GM18519 (cell line): ENCODE data around the gene SLC35G1.

ENCODE experiments used
- ATAC-seq: cut with Tn5 transposase; IDR thresholded peaks from one replicate; pipeline ENCODE4 v1.9.1; 2021; ENCODE audit warnings: mild to moderate bottlenecking, moderate library complexity; ENCODE audit not compliant: unreplicated experiment, low FRiP score

SLC35G1 gene, protein sequence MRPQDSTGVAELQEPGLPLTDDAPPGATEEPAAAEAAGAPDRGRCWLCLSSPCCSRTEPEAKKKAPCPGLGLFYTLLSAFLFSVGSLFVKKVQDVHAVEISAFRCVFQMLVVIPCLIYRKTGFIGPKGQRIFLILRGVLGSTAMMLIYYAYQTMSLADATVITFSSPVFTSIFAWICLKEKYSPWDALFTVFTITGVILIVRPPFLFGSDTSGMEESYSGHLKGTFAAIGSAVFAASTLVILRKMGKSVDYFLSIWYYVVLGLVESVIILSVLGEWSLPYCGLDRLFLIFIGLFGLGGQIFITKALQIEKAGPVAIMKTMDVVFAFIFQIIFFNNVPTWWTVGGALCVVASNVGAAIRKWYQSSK

DNA sequence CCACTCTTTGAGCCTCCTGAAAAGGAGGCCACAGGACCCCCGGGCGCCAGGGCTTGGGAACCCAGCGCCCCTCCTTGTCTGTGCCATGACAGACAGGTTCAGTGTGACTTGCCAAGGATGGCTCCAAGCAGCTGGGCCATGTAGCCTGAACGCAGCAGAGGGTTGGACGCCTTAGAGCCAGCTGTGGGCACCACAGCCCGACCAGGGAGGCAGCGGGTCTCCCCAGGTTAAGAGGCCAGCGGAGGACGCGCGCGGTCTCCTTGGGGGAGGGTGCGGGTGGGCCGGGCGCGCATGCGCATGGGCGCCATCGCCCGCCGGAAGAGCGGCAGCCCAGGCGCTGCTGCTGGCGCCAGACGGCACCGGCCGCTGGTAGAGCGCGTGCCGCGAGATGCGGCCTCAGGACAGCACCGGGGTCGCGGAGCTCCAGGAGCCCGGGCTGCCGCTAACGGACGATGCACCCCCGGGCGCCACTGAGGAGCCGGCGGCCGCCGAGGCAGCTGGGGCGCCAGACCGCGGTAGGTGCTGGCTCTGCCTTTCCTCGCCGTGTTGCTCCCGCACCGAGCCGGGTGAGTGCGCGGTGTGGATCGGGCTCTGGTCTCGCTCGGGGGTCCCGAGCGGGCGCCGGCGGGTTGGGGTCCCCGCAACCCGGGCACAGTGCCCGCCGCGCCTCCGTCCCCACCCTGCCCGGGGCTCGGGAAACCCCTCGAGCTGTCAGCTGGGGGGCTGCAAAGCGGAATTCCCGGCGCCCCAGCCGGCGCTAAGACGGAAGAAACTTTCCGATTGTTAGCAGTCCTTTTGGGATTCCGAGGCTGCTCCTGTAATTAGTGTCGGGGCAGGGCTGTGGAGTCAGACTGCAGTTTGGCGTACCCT, at the start of gene SLC35G1:
SLC35G1 (plus strand) TSS at position 333 of the 870 bp plus-strand sequence; CDS start at position 389, 56 bp downstream.
- ATAC-seq, result peak; percentile 86

DNA sequence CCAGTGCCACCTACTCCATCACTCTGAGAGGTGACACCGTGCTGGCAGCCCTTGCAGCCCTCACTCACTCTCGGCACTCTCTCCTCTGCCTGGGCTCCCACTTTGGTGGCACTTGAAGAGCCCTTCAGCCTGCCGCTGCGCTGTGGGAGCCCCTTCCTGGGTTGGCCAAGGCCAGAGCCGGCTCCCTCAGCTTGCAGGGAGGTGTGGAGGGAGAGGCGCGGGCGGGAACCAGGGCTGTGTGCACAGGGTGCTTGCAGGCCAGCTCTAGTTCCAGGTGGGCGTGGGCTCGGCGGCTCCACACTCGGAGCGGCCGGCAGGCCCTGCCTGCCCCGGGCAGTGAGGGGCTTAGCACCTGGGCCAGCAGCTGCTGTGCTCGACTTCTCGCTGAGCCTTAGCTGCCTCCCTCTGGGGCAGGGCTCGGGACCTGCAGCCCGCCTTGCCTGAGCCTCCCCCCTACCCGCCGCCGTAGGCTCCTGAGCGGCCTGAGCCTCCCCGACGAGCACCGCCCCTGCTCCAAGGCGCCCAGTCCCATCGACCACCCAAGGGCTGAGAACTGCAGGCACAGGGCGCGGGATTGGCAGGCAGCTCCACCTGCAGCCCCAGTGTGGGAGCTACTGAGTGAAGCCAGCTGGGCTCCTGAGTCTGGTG, 48.7 kb upstream of the SLC35G1 start:
- ATAC-seq, result no peak

DNA sequence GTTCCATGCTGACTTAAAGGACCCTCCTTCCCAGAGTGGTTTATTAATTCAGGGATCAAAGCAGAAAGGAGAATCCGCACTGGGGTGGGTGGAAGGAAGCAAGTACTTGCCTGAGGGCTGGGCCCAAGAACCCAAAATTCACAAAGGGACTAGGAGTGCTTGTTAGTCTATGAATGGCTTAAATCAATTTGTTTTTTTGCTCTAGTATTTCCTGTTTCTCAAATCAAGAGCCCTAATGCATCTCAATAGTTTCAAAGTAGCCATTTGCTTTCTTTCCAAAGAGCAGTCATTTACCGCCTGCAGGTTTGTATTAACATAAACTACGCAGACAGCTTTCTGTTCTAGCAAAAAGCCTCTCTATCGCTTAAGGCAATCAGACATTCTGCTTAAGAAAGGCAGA, 44.2 kb upstream of the SLC35G1 start:
- no peak for ATAC-seq

- ATAC-seq, result no peak
These were observed 43.5 kb upstream of the SLC35G1 start for GRCh38 chr10:93850031-93851015.

DNA sequence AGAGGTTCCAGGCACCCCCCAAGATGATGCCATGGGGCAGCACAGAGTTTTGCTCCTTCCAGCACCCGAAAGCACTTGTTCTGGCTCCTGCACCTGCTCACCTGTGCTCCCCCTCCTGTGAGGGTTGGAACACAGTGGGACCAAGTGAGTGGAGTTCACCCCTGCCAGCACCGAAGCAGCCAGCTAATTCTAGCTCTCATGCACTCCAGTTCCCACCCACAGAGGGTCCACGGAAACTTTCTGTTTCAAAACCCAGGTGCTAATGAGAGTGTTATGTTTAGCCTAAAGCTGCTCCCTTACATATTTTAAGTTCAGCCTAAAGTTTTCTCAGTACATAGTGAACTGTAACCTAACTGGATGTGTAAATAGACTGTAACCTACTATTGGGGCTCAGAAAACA, 42.6 kb upstream of the SLC35G1 start:
- ATAC-seq, result no peak

- ATAC-seq, result no peak
These were observed 41.2 kb upstream of the SLC35G1 start for GRCh38 chr10:93852476-93853095.

DNA sequence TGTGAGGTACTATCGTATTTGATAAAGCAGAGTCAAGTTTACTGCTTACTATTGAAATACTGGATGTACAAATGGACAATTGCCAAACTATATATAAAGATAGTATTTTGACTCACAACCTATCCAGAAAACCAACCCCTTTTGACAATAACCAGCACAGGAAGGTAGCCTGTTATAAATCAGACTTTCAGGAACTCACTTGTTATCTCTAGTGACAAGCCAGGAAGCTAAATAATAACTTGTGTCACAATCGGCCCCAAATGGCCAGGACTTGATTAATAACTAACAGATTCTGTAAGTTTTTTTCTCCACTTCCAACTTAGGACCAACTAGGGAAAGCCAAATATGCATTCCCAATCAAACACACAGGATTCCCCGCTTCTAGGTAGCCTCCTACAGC, 38.8 kb upstream of the SLC35G1 start:
- no peak for ATAC-seq

- ATAC-seq, result no peak
These were observed 37.2 kb upstream of the SLC35G1 start for GRCh38 chr10:93856349-93857145.

GRCh38 chr10:93859049-93859655, 34.6 kb upstream of the SLC35G1 start:
- ATAC-seq, result no peak

DNA sequence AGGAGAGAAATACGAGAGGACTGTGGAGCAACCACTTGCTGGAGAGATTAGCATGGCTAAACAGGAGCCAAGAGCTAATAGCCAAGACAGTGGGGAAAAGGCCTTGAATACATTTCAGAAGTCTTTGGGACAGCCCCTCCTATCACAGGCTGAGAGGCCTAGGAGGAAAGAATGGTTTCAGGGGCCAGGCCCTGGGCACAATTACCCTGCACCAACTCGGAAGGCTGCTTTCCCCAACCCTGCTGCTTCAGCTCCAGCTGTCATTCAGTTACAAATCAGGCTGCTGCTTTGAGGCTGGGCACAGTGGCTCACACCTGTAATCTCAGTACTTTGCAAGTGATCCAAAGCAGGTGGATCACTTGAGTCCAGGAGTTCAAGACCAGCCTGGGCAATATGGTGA, 32.0 kb upstream of the SLC35G1 start:
- ATAC-seq, result no peak

DNA sequence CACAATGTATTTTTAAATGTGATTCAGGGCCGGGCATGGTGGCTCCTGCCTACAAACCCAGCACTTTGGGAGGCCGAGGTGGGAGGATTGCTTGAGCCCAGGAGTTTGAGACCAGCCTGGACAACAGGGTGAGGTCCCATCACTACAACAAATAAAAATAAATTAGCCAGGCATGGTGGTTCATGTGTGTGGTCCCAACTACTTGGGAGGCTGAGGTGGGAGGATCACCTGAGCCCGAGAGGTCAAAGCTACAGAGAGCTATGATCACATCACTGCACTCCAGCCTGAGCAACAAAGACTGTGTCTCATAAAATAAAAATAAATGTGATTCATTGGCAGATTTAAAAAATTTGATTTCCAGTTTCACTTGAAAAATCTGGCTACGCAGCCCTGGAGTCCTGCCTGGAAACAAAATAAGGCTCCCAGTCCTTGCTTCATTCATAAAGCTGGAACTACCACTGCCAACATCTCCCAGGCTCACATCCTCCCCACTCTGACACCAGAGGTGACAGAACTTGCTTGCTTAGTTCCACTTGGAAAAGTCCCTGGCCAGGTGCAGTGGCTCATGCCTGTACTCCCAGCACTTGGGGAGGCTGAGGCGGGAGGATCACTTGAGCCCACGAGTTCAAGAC, 27.9 kb upstream of the SLC35G1 start:
- no peak for ATAC-seq

DNA sequence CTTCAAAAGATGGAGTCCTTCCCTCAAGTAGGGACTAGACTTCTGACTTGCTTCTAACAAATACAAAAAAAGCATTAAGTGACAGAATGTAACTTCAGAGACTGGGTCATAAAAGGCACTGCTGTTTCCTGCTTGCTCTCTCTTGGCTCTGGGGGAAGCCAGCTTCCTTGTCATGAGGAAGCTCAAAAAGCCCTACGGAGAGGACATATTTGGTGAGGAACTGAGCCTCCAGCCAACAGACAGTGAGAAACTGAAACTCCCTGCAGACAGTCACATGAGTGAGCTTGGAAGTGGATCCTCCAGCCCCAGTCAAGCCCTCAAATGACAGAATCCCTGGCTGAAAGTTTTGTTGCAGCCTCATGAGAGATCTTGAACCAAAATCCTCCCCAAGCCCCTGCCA, 26.3 kb upstream of the SLC35G1 start:
- no peak for ATAC-seq

GRCh38 chr10:93871671-93872204, 22.0 kb upstream of the SLC35G1 start:
- ATAC-seq, result no peak

- no peak for ATAC-seq
These were observed 21.2 kb upstream of the SLC35G1 start for GRCh38 chr10:93872375-93873158.

GRCh38 chr10:93873420-93874115, 20.2 kb upstream of the SLC35G1 start:
- no peak for ATAC-seq

DNA sequence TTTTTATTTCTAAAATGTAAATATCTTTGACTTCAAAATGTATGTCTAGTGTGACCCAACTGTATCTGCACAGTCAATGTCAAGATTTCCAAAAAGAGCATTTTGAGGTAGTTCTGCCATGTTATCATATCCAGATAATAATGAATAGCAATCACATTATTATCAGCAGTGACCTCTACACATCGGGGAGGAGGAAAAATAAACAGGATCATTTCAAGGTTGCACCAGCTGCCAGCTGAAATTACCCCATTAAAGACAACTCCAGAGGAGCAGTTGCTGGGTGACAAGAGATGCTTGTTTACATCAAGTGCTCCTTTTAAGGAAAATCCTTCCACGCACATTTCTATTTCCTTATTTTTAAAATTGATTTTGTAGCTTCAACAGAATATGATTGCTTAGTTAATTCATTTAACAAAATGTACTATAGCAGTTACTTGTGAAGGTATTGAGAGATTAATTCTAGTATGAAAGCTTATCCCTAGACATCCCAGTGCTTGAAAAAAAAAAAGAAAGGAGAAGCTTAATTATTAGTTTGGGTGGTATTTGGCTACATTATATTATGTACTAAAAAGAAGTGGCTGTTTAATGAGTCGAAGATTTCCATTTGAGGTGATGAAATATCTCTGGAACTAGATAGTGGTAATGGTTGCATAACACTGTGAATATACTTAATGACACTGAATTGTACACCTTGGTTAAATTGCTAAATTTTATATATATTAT, 19.3 kb upstream of the SLC35G1 start:
- no peak for ATAC-seq
